PC-3 (cell line): ENCODE results near the gene SLC10A7. TPM values are rescaled to one million over a fixed set of nuclear protein-coding genes. Genes with fewer than 3 reads are reported as not detected.

Source experiments
- ATAC-seq: fragments of 200-7000 bp; cut with Tn5 transposase; 2 replicates; pipeline ENCODE4 v1.9.1; 2020; ENCODE audit warnings: mild to moderate bottlenecking, moderate library complexity
- BruUV-seq: library from RNA; stranded (reverse); fragments of 400-500 nt; replicated peaks from 2 replicates; lab custom pipeline; 2021; lab: Mats Ljungman, UMichigan
- CTCF ChIA-PET: fragments of 300-600 bp; sonication (Branson Sonifier 250); formaldehyde crosslinking; loops from one replicate; lab custom pipeline; 2022; ENCODE audit warnings: antibody characterized with exemption; lab: Charles Lee
- POLR2A ChIA-PET: fragments of 300-600 bp; sonication (Branson Sonifier 250); formaldehyde crosslinking; loops from one replicate; lab custom pipeline; 2022; ENCODE audit warnings: antibody characterized with exemption; ENCODE audit not compliant: unreplicated experiment; lab: Charles Lee
- DNase-seq: peaks from one replicate; pipeline ENCODE4 v3.0.0-alpha.2; 2015
- H2AFZ ChIP-seq: fragments of 300-600 bp; sonication (generic); 2 replicates; pipeline ENCODE4 v1.6.0; 2016; ENCODE audit warnings: antibody characterized with exemption, low read length
- H3F3A ChIP-seq: fragments of 300-600 bp; sonication (generic); one replicate; pipeline ENCODE4 v1.6.0; 2017; ENCODE audit warnings: antibody characterized with exemption, low read length, control low read depth, mild to moderate bottlenecking; ENCODE audit not compliant: unreplicated experiment
- H3K27ac ChIP-seq: fragments of 300-600 bp; sonication (generic); 2 replicates; pipeline ENCODE4 v1.5.1; 2016; ENCODE audit warnings: mild to moderate bottlenecking, low read length
- H3K27me3 ChIP-seq: fragments of 300-600 bp; sonication (generic); 2 replicates; pipeline ENCODE4 v1.6.1; 2016; ENCODE audit warnings: low read length, mixed read lengths
- H3K36me3 ChIP-seq: fragments of 300-600 bp; sonication (generic); 2 replicates; pipeline ENCODE4 v1.6.1; 2016; ENCODE audit warnings: low read depth, mixed run types, low read length, mixed read lengths
- H3K4me1 ChIP-seq: fragments of 300-600 bp; sonication (generic); 2 replicates; pipeline ENCODE4 v1.5.1; 2016; ENCODE audit warnings: low read length; ENCODE audit not compliant: insufficient read depth
- H3K4me2 ChIP-seq: fragments of 300-600 bp; sonication (generic); 2 replicates; pipeline ENCODE4 v1.6.0; 2016; ENCODE audit warnings: low read length
- H3K4me3 ChIP-seq: fragments of 300-600 bp; sonication (generic); 2 replicates; pipeline ENCODE4 v1.5.1; 2016; ENCODE audit warnings: mild to moderate bottlenecking, low read length, mixed read lengths
- H3K79me2 ChIP-seq: fragments of 300-600 bp; sonication (generic); 2 replicates; pipeline ENCODE4 v1.6.1; 2017; ENCODE audit warnings: low read length, mixed read lengths
- H3K9ac ChIP-seq: fragments of 300-600 bp; sonication (generic); 2 replicates; pipeline ENCODE4 v1.6.0; 2016; ENCODE audit warnings: mild to moderate bottlenecking, low read length
- H3K9me2 ChIP-seq: fragments of 300-600 bp; sonication (generic); replicated peaks from 2 replicates; pipeline ENCODE4 v1.6.1; 2016; ENCODE audit warnings: mixed run types, low read length, mixed read lengths
- H3K9me3 ChIP-seq: fragments of 300-600 bp; sonication (generic); 2 replicates; pipeline ENCODE4 v1.6.1; 2016; ENCODE audit warnings: low read length, mixed read lengths
- H4K20me1 ChIP-seq: fragments of 300-600 bp; sonication (generic); 2 replicates; pipeline ENCODE4 v1.6.1; 2016; ENCODE audit warnings: low read length, mixed read lengths
- CTCF ChIP-seq: fragments of 300-600 bp; sonication (generic); conservative IDR thresholded peaks from 2 replicates; pipeline ENCODE4 v1.5.1; 2017; ENCODE audit warnings: antibody characterized with exemption, low read depth, mild to moderate bottlenecking, low read length
- EZH2 ChIP-seq: fragments of 300-600 bp; sonication (generic); IDR thresholded peaks from one replicate; pipeline ENCODE4 v1.6.1; 2017; ENCODE audit warnings: antibody characterized with exemption, mild to moderate bottlenecking, low read length; ENCODE audit not compliant: unreplicated experiment
- EZH2phosphoT487 ChIP-seq: fragments of 300-600 bp; sonication (generic); IDR thresholded peaks from 2 replicates; pipeline ENCODE4 v1.6.1; 2018; ENCODE audit warnings: mild to moderate bottlenecking, antibody characterized with exemption, low read length, borderline replicate concordance
- intact Hi-C: fragments of 100-400 bp; cut with micrococcal nuclease; formaldehyde crosslinking; loops from 2 replicates; pipeline ENCODE4 v1.9.0; 2023
- total RNA-seq: library from RNA; depleted of rRNA; stranded (reverse); fragments of >200 nt; gene quantifications from 2 replicates; pipeline ENCODE4 v1.2.3, GENCODE V29; 2014

The SLC10A7 gene
- total RNA-seq, 1 experiment from 2014 or later: 9.1 TPM

GRCh38 chr4:146282657-146283056 is 239.1 kb downstream of the SLC10A7 start:
- Histone ChIP-seq H3K27ac (no peak overlapping the region), H3K9ac (no peak overlapping the region), H3K9me3 (no peaks in the 10 kb centered on the region), H3K27me3 (no peaks in the 10 kb centered on the region), H3K36me3 (no peaks in the 10 kb centered on the region), H4K20me1 (no peaks in the 10 kb centered on the region), H3K79me2 (no peaks in the 10 kb centered on the region), H3K4me2 (no peak overlapping the region), H3K9me2 (no peaks in the 10 kb centered on the region), H3F3A (no peaks in the 10 kb centered on the region), H3K4me3 (no peak overlapping the region), H3K4me1 (no peaks in the 10 kb centered on the region), H2AFZ (no peak overlapping the region)
- TF ChIP-seq EZH2phosphoT487 (no peak), EZH2 (no peak), CTCF (no peak)
- CTCF ChIA-PET: no interaction called here
- BruUV-seq: no TSS peak
- POLR2A ChIA-PET: no interaction called here
- ATAC-seq (no peak), DNase-seq (no peak)
- intact Hi-C loops: no loop called here

- Histone ChIP-seq H2AFZ (no peak overlapping the region), H3F3A (no peaks in the 10 kb centered on the region), H3K9me3 (no peaks in the 10 kb centered on the region), H3K9ac (no peak overlapping the region), H4K20me1 (no peaks in the 10 kb centered on the region), H3K4me1 (no peaks in the 10 kb centered on the region), H3K27ac (no peak overlapping the region), H3K4me2 (no peak overlapping the region), H3K4me3 (no peak overlapping the region), H3K9me2 (no peaks in the 10 kb centered on the region), H3K79me2 (no peaks in the 10 kb centered on the region), H3K27me3 (no peaks in the 10 kb centered on the region), H3K36me3 (no peaks in the 10 kb centered on the region)
- no TSS peak for BruUV-seq
- ATAC-seq (no peak), DNase-seq (no peak)
- ChIA-PET CTCF (no interaction called here), POLR2A (no interaction called here)
- intact Hi-C loops: no loop called here
- TF ChIP-seq CTCF: no peak
- TF ChIP-seq EZH2phosphoT487: no peak
- TF ChIP-seq EZH2: no peak
Observed at GRCh38 chr4:146278986-146279385, 242.8 kb downstream of the SLC10A7 start.

GRCh38 chr4:146275370-146275769 is 246.4 kb downstream of the SLC10A7 start:
- H2AFZ ChIP-seq: no peak overlapping the region
- intact Hi-C loops: no loop called here
- no peak overlapping the region for H3K9ac ChIP-seq
- no peaks in the 10 kb centered on the region for H3K27me3 ChIP-seq
- no peak overlapping the region for H3K4me3 ChIP-seq
- POLR2A ChIA-PET: no interaction called here
- H3K4me2 ChIP-seq: no peak overlapping the region
- H3F3A ChIP-seq: no peaks in the 10 kb centered on the region
- no peaks in the 10 kb centered on the region for H3K36me3 ChIP-seq
- H3K27ac ChIP-seq: no peak overlapping the region
- H3K79me2 ChIP-seq: no peaks in the 10 kb centered on the region
- DNase-seq: no peak
- BruUV-seq: no TSS peak
- CTCF ChIA-PET: no interaction called here
- no peaks in the 10 kb centered on the region for H3K4me1 ChIP-seq
- no peaks in the 10 kb centered on the region for H4K20me1 ChIP-seq
- H3K9me2 ChIP-seq: no peaks in the 10 kb centered on the region
- no peaks in the 10 kb centered on the region for H3K9me3 ChIP-seq
- TF ChIP-seq CTCF (no peak), EZH2phosphoT487 (no peak)
- no peak for ATAC-seq
